GM10847 (cell line): ENCODE results near the gene ERGIC1.

Experiments
- POLR2A ChIP-seq: IDR thresholded peaks from 2 replicates; pipeline ENCODE4 v1.6.1; 2011; ENCODE audit not compliant: insufficient read length; ENCODE audit errors: extremely low read depth

The ERGIC1 gene

DNA sequence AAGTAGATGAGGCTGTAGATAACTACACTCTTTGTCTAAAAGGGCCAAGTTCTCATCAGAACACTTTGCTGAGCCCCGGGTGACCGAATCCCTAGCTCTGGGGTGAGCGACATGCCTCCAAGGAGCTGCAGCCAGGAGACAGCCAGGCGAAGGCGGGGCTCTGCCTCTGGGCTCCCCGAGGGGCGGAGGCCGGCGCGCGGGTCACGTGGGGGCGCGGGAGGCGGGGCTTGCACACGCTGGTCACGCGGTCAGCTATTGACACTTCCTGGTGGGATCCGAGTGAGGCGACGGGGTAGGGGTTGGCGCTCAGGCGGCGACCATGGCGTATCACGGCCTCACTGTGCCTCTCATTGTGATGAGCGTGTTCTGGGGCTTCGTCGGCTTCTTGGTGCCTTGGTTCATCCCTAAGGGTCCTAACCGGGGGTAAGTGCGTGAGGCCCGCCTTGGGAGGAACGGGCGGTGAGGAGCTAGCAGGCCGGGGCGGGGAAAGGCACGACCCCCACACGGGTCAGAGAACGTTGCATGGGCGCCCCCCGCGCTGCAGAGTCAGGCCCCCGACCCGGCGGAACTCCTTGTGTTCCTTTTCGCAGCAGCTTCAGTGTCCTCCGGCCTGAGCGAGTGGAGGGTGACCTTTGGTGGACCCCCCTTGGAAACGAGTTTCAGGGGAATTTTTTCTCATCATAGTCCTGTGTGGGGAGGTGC lies 149.6 kb downstream of the ERGIC1 start, which contains the start of gene ATP6V0E1:
ATP6V0E1 (plus strand) TSS at position 230 of the 702 bp plus-strand sequence; CDS start at position 320, 90 bp downstream.
- TF ChIP-seq POLR2A: peak; percentile 76

DNA sequence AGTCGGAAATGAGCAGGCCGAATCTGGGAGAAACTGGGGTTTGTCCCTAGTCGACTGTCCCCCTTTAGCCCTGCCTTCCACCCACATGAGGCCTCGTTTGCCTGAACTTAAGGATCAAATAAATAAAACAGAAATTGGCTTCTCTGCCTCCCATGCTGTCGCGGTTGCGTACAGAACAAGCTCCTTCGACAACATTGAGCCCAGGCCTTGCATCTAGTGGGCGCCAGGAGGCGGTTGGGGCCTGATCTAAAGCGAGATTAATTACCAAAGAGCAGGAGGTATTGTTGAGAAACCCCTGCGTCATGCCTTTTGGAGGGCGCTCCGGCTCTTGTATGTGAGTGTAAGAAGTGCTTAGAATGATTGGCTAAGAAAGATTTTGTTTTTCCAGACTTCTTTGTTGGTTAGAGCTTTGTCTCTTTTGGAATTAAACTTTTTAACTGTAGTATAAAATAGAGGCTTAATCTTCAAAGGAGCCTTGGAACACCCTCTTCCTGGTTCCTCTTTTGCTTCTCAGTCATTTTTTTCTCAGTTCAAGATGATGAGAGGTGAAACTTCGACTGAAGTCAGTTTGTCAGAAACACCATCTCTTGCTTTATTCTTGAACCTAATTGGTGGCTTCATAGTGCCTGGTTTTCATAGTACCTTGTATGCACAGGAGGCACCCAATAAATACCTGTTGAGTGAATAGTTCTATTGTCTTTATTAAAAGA lies 150.3 kb downstream of the ERGIC1 start:
- no peak for TF ChIP-seq POLR2A

DNA sequence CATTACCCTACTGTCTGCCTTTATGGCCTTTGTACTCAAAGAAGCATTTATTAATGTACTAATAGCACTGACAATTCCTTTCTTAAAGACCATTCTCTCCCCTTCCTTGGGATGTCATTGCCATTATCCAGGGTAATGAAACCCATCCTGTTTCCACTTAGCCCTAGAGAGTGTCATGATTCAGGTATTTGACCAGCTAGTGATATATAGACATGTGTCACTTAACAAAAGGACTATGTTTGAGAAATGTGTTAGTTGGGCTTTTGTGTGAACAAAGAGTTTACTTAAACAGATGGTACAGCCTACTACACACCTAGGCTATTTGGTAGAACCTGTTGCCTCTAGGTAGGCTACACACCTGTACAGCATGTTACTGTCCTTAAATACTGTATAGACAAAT lies 151.5 kb downstream of the ERGIC1 start:
- no peak for TF ChIP-seq POLR2A

- TF ChIP-seq POLR2A: no peak
These were observed 154.2 kb downstream of the ERGIC1 start for GRCh38 chr5:172988276-172988675.

DNA sequence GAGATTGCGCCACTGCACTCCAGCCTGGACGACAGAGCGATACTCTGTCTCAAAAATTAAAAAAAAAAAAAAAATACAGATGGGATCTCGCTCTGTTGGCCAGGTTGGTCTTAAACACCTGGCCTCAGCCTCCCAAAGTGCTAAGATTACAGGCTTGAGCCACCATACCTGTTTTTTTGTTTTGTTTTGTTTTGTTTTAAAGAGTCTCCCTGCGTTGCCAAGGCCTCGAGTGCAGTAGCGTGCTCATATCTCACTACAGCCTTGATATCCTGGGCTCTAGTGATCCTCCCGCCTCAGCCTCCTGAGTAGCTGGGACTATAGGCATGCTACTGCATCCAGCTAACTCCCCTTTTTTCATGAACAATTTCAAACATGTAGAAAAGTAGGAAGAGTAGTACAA lies 156.7 kb downstream of the ERGIC1 start:
- no peak for TF ChIP-seq POLR2A

DNA sequence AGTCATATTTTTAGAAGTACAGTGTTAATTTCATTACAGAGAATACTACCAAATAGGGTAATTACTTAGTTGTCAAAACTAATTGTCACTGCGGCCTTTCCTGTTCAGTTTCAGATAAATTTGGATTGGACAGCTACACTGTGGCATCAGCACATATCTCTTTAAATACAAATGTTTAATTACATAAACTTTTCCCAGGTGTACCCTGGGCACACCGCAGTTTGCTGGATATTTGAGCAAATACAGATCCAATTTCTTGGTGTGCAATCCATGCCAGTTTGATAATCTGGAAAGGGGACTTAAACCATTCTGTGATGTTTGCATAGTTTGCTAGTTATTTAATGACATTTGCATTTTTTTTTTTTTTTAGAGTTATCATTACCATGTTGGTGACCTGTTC lies 160.4 kb downstream of the ERGIC1 start:
- no peak for TF ChIP-seq POLR2A

DNA sequence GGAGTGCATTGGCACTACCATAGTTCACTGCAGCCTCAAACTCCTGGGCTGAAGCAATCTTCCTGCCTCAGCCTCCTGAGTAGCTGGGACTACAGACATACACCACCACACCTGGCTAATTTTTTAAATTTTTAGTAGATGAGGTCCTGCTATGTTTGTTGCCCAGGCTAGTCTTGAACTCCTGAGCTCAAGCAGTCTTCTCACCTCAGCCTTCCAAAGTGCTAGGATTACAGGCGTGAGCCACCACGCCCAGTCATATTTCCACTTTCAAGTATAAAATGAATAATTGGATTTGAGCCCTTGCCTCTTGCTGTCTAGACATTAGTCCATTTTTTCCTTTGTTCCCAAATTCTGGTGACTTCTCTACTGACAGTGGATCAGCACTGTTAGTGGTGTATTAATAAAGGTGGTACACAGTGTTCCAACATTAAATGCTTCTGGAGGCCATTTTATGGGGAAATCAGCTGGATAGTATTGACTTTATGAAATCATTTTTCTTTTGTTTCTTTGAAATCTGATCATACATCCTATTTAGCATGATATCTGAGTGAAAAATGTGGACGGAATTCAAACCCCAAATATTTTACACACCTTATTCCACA lies 165.4 kb downstream of the ERGIC1 start:
- TF ChIP-seq POLR2A: no peak

- no peak for TF ChIP-seq POLR2A
These were observed 165.9 kb downstream of the ERGIC1 start for GRCh38 chr5:172999974-173000373.

- TF ChIP-seq POLR2A: no peak
These were observed 167.3 kb downstream of the ERGIC1 start for GRCh38 chr5:173001229-173001841.
